NCI-H1417 treated with DMSO at 0.1 percent for 48 hours (cell line): Measurements from ENCODE around the gene PTPN14.
"Not testable (repeated sequence)": the region's sequence is repeated elsewhere in the genome, so short reads cannot be mapped to it uniquely, and the experiment has no call there.

Experiments used
- DNase-seq: peaks from one replicate; lab custom pipeline; 2025; lab: John Stamatoyannopoulos, UW

Gene PTPN14

GRCh38 chr1:214551436-214552173 is at the start of gene PTPN14:
Gene PTPN14, minus strand, starts transcription at chr1:214551602. Its CDS starts 86,799 bp downstream, at chr1:214464803.
- DNase-seq: no peak

- DNase-seq: no peak
Observed at GRCh38 chr1:214593158-214593557, 41.8 kb upstream of the PTPN14 start.

- not testable (repeated sequence) for DNase-seq
Observed at GRCh38 chr1:214591918-214592317, 40.5 kb upstream of the PTPN14 start.

- no peak for DNase-seq
Observed at GRCh38 chr1:214590696-214591095, 39.3 kb upstream of the PTPN14 start.

GRCh38 chr1:214588963-214589597 is 37.7 kb upstream of the PTPN14 start:
- DNase-seq: no peak

- no peak for DNase-seq
Observed at GRCh38 chr1:214587165-214587564, 35.8 kb upstream of the PTPN14 start.

- DNase-seq: no peak
Observed at GRCh38 chr1:214586621-214587020, 35.2 kb upstream of the PTPN14 start.

- peak; percentile 6 for DNase-seq
Observed at GRCh38 chr1:214584805-214585766, 33.7 kb upstream of the PTPN14 start.

- no peak for DNase-seq
Observed at GRCh38 chr1:214583824-214584554, 32.6 kb upstream of the PTPN14 start.

GRCh38 chr1:214583113-214583512 is 31.7 kb upstream of the PTPN14 start:
- DNase-seq: no peak

GRCh38 chr1:214582289-214582891 is 31.0 kb upstream of the PTPN14 start:
- DNase-seq: no peak

GRCh38 chr1:214581785-214582184 is 30.4 kb upstream of the PTPN14 start:
- no peak for DNase-seq

- no peak for DNase-seq
Observed at GRCh38 chr1:214579183-214579582, 27.8 kb upstream of the PTPN14 start.

GRCh38 chr1:214576120-214576519 is 24.7 kb upstream of the PTPN14 start:
- DNase-seq: not testable (repeated sequence)

- no peak for DNase-seq
Observed at GRCh38 chr1:214574598-214575411, 23.4 kb upstream of the PTPN14 start.

- no peak for DNase-seq
Observed at GRCh38 chr1:214573386-214574318, 22.2 kb upstream of the PTPN14 start.

GRCh38 chr1:214571281-214571680 is 19.9 kb upstream of the PTPN14 start:
- DNase-seq: no peak

- DNase-seq: no peak
Observed at GRCh38 chr1:214570442-214570841, 19.0 kb upstream of the PTPN14 start.

GRCh38 chr1:214569357-214570004 is 18.1 kb upstream of the PTPN14 start:
- DNase-seq: no peak
